ENCODE data around the gene REP15. TPM values are rescaled to one million over a fixed set of nuclear protein-coding genes. Genes with fewer than 3 reads are reported as not detected.

REP15 gene
- total RNA-seq, 1 experiment from 2014 or later: 0.26 TPM

GRCh38 chr12:27693403-27693802 is 2.8 kb upstream of the REP15 start:
- TF ChIP-seq NFE2L1 (CRISPR knock-in tag; IDR thresholded peaks at IDR 0.05): no peak
- no peak for TF ChIP-seq ZNF263 (CRISPR knock-in tag; IDR thresholded peaks at IDR 0.05; ENCODE audit: low read depth)
- TF ChIP-seq ZNF532 (CRISPR knock-in tag; IDR thresholded peaks at IDR 0.05; ENCODE audit: borderline replicate concordance): no peak
- no peak for TF ChIP-seq ARID4B (CRISPR knock-in tag; IDR thresholded peaks at IDR 0.05; ENCODE audit: borderline replicate concordance)
- TF ChIP-seq CREM (CRISPR knock-in tag; IDR thresholded peaks at IDR 0.05): no peak
- no peak for TF ChIP-seq ZNF396 (CRISPR knock-in tag; IDR thresholded peaks at IDR 0.05; ENCODE audit: borderline replicate concordance)
- TF ChIP-seq ZNF425 (CRISPR knock-in tag; conservative IDR thresholded peaks at IDR 0.05): no peak
- no peak for TF ChIP-seq FOXK1 (CRISPR knock-in tag; IDR thresholded peaks at IDR 0.05)
- no peak for TF ChIP-seq FOXJ3 (CRISPR knock-in tag; IDR thresholded peaks at IDR 0.05; ENCODE audit: borderline replicate concordance)
- TF ChIP-seq CTCF (IDR thresholded peaks at IDR 0.05): no peak
- no peak overlapping the region for H3K27ac Mint-ChIP-seq
- H3K4me1 Mint-ChIP-seq: no peaks in the 10 kb centered on the region
- H3K36me3 Mint-ChIP-seq: 0 out of 2 replicates have a peak, but pooled peaks cover 6% of the 10 kb centered on the region
- DNase-seq (ENCODE audit: low spot score) (no peak), ATAC-seq (no peak)
- CTCF ChIA-PET: no interaction called here
- no peaks in the 10 kb centered on the region for H3K27me3 Mint-ChIP-seq (ENCODE audit: low read depth)
- POLR2A ChIA-PET: no interaction called here
- no peak overlapping the region for H3K4me3 Mint-ChIP-seq
- no peaks in the 10 kb centered on the region for H3K9me3 Mint-ChIP-seq

- ATAC-seq: no peak
- Mint-ChIP-seq H3K27me3 (ENCODE audit: low read depth) (no peaks in the 10 kb centered on the region), H3K4me1 (no peaks in the 10 kb centered on the region), H3K9me3 (no peaks in the 10 kb centered on the region), H3K27ac (no peak overlapping the region), H3K36me3 (0 out of 2 replicates have a peak, but pooled peaks cover 6% of the 10 kb centered on the region), H3K4me3 (no peak overlapping the region)
- CTCF ChIA-PET: interaction anchor here (1.5 kb wide), 1 partner anchor 10 kb away, joined by 5 read pairs; no protein-coding TSS in a partner anchor
- POLR2A ChIA-PET: interaction anchor here (0.6 kb wide), 1 partner anchor 1439 kb away, joined by 3 read pairs; no protein-coding TSS in a partner anchor
- no peak for TF ChIP-seq SMAD3 (CRISPR knock-in tag; IDR thresholded peaks at IDR 0.05; ENCODE audit: borderline replicate concordance)
- TF ChIP-seq ESRRA (CRISPR knock-in tag; IDR thresholded peaks at IDR 0.05; ENCODE audit: borderline replicate concordance): no peak
- no peak for TF ChIP-seq USF1 (CRISPR knock-in tag; IDR thresholded peaks at IDR 0.05)
- no peak for TF ChIP-seq CREM (CRISPR knock-in tag; IDR thresholded peaks at IDR 0.05)
- no peak for TF ChIP-seq ZNF512 (CRISPR knock-in tag; IDR thresholded peaks at IDR 0.05; ENCODE audit: borderline replicate concordance)
- no peak for TF ChIP-seq IRF2 (CRISPR knock-in tag; IDR thresholded peaks at IDR 0.05; ENCODE audit: borderline replicate concordance, low read depth)
- TF ChIP-seq NFE2L1 (CRISPR knock-in tag; IDR thresholded peaks at IDR 0.05): no peak
- no peak for TF ChIP-seq RORB (CRISPR knock-in tag; IDR thresholded peaks at IDR 0.05)
- DNase-seq (ENCODE audit: low spot score): no peak
Observed at GRCh38 chr12:27695556-27696292, 523 bp upstream of the REP15 start.

Measured in WTC11 (cell line).